ENCODE measurements around the gene TAS1R3.

TAS1R3 gene

DNA sequence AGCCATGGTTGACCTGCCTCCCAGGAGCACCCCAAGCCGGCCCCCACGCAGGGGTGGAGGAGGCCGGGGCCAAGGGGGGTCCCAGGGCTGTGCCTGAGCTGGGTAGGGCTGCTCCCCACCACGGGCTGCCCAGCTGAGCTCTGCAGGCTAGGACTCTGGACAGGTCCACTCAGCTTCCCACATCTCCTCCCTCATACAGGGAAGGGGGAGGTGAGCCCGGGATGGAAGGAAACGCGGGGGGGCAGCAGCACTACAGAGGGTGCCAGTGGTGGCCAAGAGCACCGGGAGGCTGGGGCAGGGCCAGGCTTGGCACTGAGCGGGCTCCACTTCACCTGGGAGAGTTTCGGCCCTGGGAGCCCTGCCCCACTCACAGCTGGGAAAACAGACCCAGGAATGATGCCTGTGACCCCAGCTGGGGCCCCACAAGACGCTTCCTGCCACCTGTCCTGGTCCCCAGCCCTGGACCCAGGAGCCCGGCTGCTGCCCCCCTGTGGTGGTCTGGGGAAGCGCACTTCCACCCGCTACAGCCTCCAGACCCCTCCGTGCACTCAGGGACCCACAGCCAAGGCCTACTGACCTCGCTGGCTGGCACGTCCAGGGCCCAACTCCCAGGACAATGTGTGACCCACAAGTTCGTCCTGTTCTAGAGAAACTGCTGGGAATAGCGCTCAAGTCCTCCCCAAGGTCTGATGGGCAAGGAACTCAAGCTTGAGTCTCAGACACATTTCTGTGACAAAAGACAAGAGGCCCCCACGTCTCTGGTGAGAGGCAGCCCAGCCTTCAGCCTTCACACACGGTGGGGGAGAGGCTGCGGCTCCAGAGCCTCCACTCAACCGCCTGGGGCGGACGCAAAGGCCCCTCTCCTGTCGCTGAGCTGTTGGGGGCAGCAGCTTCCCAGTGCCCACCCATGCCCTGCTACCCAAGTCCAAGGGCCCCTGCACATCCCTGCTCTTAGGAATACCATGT lies 40.9 kb downstream of the TAS1R3 start:
- DNase-seq: no peak

DNA sequence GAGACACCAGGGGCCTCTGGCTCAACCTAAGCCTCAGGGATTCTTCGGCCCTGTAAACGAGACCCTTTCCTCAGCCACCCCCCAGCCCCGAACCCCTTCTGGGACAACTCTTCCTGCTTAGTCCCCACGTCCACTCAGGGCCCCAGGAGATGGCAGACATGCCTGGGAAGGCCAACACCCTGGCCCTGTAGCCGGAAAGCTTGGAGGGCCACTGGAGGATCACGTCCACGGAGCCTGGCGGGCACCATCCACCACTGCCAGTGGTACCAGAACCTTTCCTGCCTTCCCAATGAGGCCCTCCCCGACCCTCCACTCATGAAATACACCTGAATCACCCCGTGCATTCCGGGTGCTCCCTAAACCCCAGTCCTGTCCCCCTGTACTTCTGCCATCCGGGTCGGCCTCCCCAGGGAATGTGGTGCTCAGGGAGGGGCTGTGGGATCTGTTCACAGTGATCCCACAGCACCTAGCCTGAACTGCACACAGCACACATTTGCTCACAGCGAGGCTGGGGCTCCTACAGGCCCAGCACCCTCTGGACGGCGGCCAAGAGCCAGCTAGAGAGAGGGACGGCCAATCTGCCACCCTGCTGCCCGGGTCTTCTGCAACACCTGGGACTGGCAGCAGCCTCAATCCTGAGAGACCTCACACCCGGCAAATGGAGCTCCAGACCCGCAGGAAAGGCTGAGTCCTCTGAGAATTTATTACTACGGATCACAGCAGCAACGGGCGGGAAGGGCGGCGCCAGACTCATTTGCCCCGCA lies 42.2 kb downstream of the TAS1R3 start:
- DNase-seq: no peak

GRCh38 chr1:1373815-1374588 lies 42.9 kb downstream of the TAS1R3 start:
- no peak for DNase-seq

- DNase-seq: no peak
Measured at GRCh38 chr1:1374589-1374928, 43.5 kb downstream of the TAS1R3 start.

DNA sequence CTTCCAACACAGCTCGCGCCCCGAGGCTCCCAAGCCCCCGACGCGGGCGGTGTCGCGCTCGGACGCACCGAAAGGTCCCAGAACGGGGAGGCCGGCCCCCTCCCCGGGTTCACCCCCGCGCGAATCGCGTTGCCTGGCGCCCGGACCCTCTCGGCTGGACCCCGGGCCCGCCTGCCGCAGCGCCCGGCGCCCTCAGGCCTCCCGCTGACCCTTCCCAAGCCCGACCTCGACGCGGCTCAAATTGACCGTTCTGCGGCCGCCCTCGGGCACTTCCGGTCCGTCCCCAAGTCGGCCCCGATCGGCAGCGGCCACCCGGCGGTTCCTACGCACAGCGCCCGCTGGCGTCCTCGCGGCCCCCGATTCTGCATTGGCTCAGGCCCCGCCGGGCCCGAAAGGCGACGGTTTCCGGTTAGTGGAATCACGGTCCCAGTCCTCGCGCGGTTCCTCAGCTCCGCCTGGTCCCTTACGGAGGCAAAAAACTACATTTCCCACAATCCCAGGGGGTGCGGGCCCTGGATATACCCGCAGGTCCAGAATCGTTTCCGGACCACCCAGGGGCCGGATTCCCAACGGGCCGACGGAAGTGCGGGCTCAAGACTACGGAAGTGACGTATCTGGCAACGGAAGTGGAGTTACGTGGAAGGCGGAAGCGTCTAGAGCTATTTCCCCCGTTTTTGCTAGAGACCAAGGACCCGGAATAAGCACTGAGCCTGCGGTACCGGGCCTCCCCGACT lies 44.0 kb downstream of the TAS1R3 start, which contains the start of gene AURKAIP1:
Gene AURKAIP1 (minus strand): TSS at position 279 of the 734 bp plus-strand sequence. CDS start 451 bp downstream, outside the sequence.
- peak; percentile 99 for DNase-seq

GRCh38 chr1:1376551-1377226 lies 45.6 kb downstream of the TAS1R3 start:
- DNase-seq: no peak

GRCh38 chr1:1377540-1378205 lies 46.6 kb downstream of the TAS1R3 start:
- DNase-seq: no peak

- no peak for DNase-seq
Measured at GRCh38 chr1:1380860-1381259, 49.8 kb downstream of the TAS1R3 start.

- no peak for DNase-seq
Measured at GRCh38 chr1:1381294-1381693, 50.2 kb downstream of the TAS1R3 start.
